HG03520 (cell line): Measurements from ENCODE around the gene HOXC6.
"Not testable (repeated sequence)": the region's sequence is repeated elsewhere in the genome, so short reads cannot be mapped to it uniquely, and the experiment has no call there.

Experiments
- ATAC-seq: cut with Tn5 transposase; IDR thresholded peaks from one replicate; pipeline ENCODE4 v1.9.1; 2021; ENCODE audit warnings: mild to moderate bottlenecking, moderate library complexity; ENCODE audit not compliant: unreplicated experiment

HOXC6 gene

DNA sequence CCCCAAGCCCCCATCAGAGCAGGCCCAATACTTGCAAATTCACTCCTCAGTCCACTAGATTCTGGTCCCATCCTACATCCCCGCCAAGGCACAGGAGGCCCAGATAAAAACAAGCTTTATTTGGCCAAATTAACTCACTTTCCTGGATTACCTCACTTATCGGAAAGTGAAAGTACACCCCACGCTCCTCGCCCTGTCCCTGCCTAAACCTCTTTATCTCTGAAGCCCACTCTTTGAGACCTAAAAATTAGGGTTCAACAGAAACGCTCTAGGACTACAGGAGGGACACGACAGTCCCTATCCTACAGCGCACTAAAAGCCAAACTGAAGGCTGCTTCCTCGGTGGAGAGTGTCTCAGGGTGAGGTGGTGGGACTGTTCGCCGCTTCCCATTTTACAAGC is 49.6 kb downstream of the HOXC6 start:
- ATAC-seq: not testable (repeated sequence)

DNA sequence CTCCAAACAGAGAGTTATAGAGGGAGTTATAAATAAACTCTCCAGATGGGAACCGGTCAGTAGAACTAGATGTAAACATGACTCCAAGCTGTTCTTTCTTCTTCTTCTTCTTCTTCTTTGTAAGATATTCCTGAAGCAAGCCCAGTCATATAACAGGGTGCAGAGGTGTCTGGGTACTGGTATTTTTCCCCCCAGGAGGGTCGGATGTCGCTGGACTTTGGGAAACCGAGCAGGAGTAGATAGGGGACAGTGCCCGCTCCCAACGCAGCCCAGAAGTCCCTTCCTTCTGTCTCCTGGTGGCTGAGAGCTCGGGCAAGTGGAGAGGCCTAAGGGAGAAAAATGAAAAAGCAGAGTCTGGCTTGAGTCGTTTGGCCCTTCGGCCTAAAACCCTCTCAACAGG is 50.9 kb downstream of the HOXC6 start:
- ATAC-seq: not testable (repeated sequence)
